Astrocyte (in vitro differentiated cells and primary cell): ENCODE measurements around the gene UGDH. TPM values are rescaled to one million over a fixed set of nuclear protein-coding genes. Genes with fewer than 3 reads are reported as not detected.
"Not testable (repeated sequence)": the region's sequence is repeated elsewhere in the genome, so short reads cannot be mapped to it uniquely, and the experiment has no call there.

ENCODE experiments used
- DNase-seq: peaks from one replicate; pipeline ENCODE4 v3.0.0-alpha.2; 2010; ENCODE audit warnings: low read depth
- FAIRE-seq: peaks from 2 replicates; lab custom pipeline; 2011; peaks lifted over from hg19 to GRCh38; lab: Jason Lieb, UNC
- H2AFZ ChIP-seq: 2 replicates; pipeline ENCODE4 v1.6.0; 2012; ENCODE audit warnings: low read depth, low read length, inconsistent platforms
- H3K27ac ChIP-seq: 2 replicates; pipeline ENCODE4 v1.5.1; 2011; ENCODE audit warnings: low read depth, low read length, inconsistent platforms
- H3K27me3 ChIP-seq: 2 replicates; pipeline ENCODE4 v1.6.0; 2011; ENCODE audit warnings: low read length, inconsistent platforms; ENCODE audit not compliant: insufficient read depth
- H3K36me3 ChIP-seq: 2 replicates; pipeline ENCODE4 v1.5.1; 2011; ENCODE audit warnings: low read length, inconsistent platforms; ENCODE audit not compliant: insufficient read depth
- H3K4me1 ChIP-seq: 2 replicates; pipeline ENCODE4 v1.5.1; 2011; ENCODE audit warnings: low read length, inconsistent platforms; ENCODE audit not compliant: insufficient read depth
- H3K4me2 ChIP-seq: 2 replicates; pipeline ENCODE4 v1.6.0; 2012; ENCODE audit warnings: low read length, inconsistent platforms
- H3K4me3 ChIP-seq: 2 replicates; pipeline ENCODE4 v1.5.1; 2011; ENCODE audit warnings: low read depth, mild to moderate bottlenecking, low read length, inconsistent platforms; ENCODE audit not compliant: insufficient read depth
- H3K79me2 ChIP-seq: 2 replicates; pipeline ENCODE4 v1.6.0; 2012; ENCODE audit warnings: mild to moderate bottlenecking, low read length, inconsistent platforms; ENCODE audit not compliant: insufficient read depth
- H3K9ac ChIP-seq: 2 replicates; pipeline ENCODE4 v1.6.0; 2012; ENCODE audit warnings: mild to moderate bottlenecking, low read length, inconsistent platforms
- H3K9me3 ChIP-seq: 2 replicates; pipeline ENCODE4 v1.5.1; 2012; ENCODE audit warnings: low read depth, mild to moderate bottlenecking, low read length, inconsistent platforms; ENCODE audit not compliant: insufficient read depth
- H4K20me1 ChIP-seq: 2 replicates; pipeline ENCODE4 v1.6.0; 2012; ENCODE audit warnings: low read length, inconsistent platforms; ENCODE audit not compliant: insufficient read depth
- H3K27ac Mint-ChIP-seq: one replicate; pipeline ENCODE4 v1.8.0; 2021; ENCODE audit warnings: mild to moderate bottlenecking, mixed read lengths; ENCODE audit not compliant: unreplicated experiment
- H3K27me3 Mint-ChIP-seq: one replicate; pipeline ENCODE4 v1.8.0; 2021; ENCODE audit warnings: low read depth, mixed read lengths; ENCODE audit not compliant: unreplicated experiment
- H3K36me3 Mint-ChIP-seq: one replicate; pipeline ENCODE4 v1.8.0; 2021; ENCODE audit warnings: low read depth, mixed read lengths; ENCODE audit not compliant: unreplicated experiment
- H3K4me1 Mint-ChIP-seq: one replicate; pipeline ENCODE4 v1.8.0; 2021; ENCODE audit warnings: low read depth, mixed read lengths; ENCODE audit not compliant: unreplicated experiment
- H3K4me3 Mint-ChIP-seq: one replicate; pipeline ENCODE4 v1.8.0; 2021; ENCODE audit warnings: mild to moderate bottlenecking, moderate library complexity, mixed read lengths; ENCODE audit not compliant: unreplicated experiment
- H3K9me3 Mint-ChIP-seq: one replicate; pipeline ENCODE4 v1.8.0; 2021; ENCODE audit warnings: mild to moderate bottlenecking, mixed read lengths; ENCODE audit not compliant: unreplicated experiment
- CTCF ChIP-seq: IDR thresholded peaks from 2 replicates; pipeline ENCODE4 v1.5.1; 2011; ENCODE audit warnings: low read depth, mild to moderate bottlenecking, inconsistent platforms, low read length, moderate library complexity; ENCODE audit not compliant: insufficient read depth
- EZH2 ChIP-seq: IDR thresholded peaks from 2 replicates; pipeline ENCODE4 v1.6.1; 2012; ENCODE audit warnings: mild to moderate bottlenecking, low read length, inconsistent platforms; ENCODE audit not compliant: insufficient read depth
- total RNA-seq: library from RNA; stranded (reverse); gene quantifications from 2 replicates; pipeline ENCODE4 v1.2.1, GENCODE V29; 2021

Gene UGDH
- total RNA-seq, 1 donor from 2014 or later: 114 TPM

- Histone ChIP-seq H3K9ac (no peak overlapping the region), H3K4me3 (no peak overlapping the region), H3K4me1 (peaks cover 15% of the 10 kb centered on the region), H3K4me2 (no peak overlapping the region), H3K9me3 (no peaks in the 10 kb centered on the region), H4K20me1 (peaks cover 16% of the 10 kb centered on the region), H2AFZ (no peak overlapping the region), H3K36me3 (peaks cover 74% of the 10 kb centered on the region), H3K27ac (no peak overlapping the region), H3K27me3 (no peaks in the 10 kb centered on the region), H3K79me2 (peaks cover 12% of the 10 kb centered on the region)
- H3K36me3 Mint-ChIP-seq: peaks cover 15% of the 10 kb centered on the region
- H3K4me3 Mint-ChIP-seq: no peak overlapping the region
- FAIRE-seq: no peak
- no peak overlapping the region for H3K27ac Mint-ChIP-seq
- no peaks in the 10 kb centered on the region for H3K9me3 Mint-ChIP-seq
- no peaks in the 10 kb centered on the region for H3K27me3 Mint-ChIP-seq
- DNase-seq: no peak
- TF ChIP-seq EZH2 (no peak), CTCF (no peak)
- peaks cover 5% of the 10 kb centered on the region for H3K4me1 Mint-ChIP-seq
These were observed 21.7 kb downstream of the UGDH start for GRCh38 chr4:39505581-39505980.

- Mint-ChIP-seq H3K4me1 (peaks cover 5% of the 10 kb centered on the region), H3K4me3 (no peak overlapping the region), H3K27ac (no peak overlapping the region), H3K36me3 (peaks cover 16% of the 10 kb centered on the region), H3K27me3 (no peaks in the 10 kb centered on the region), H3K9me3 (peaks cover 1% of the 10 kb centered on the region)
- TF ChIP-seq EZH2 (no peak), CTCF (no peak)
- FAIRE-seq: no peak
- Histone ChIP-seq H3K79me2 (peaks cover 11% of the 10 kb centered on the region), H3K27ac (peak overlapping the region; percentile 35), H3K27me3 (no peaks in the 10 kb centered on the region), H3K9ac (no peak overlapping the region), H4K20me1 (peaks cover 12% of the 10 kb centered on the region), H2AFZ (no peak overlapping the region), H3K4me3 (no peak overlapping the region), H3K36me3 (peaks cover 72% of the 10 kb centered on the region), H3K4me1 (peaks cover 15% of the 10 kb centered on the region), H3K4me2 (no peak overlapping the region), H3K9me3 (no peaks in the 10 kb centered on the region)
- no peak for DNase-seq
These were observed 22.7 kb downstream of the UGDH start for GRCh38 chr4:39504538-39504937.

- H3K27me3 ChIP-seq, H2AFZ ChIP-seq, FAIRE-seq, H3K4me1 Mint-ChIP-seq, H3K4me3 Mint-ChIP-seq, H3K9me3 ChIP-seq, H4K20me1 ChIP-seq, DNase-seq, H3K27me3 Mint-ChIP-seq, H3K79me2 ChIP-seq, H3K4me3 ChIP-seq, H3K9me3 Mint-ChIP-seq: not testable (repeated sequence)
- Histone ChIP-seq H3K27ac (peak overlapping the region; percentile 87), H3K36me3 (peaks cover 69% of the 10 kb centered on the region), H3K4me1 (peaks cover 15% of the 10 kb centered on the region), H3K4me2 (peak overlapping the region; percentile 51), H3K9ac (peak overlapping the region; percentile 66)
- Mint-ChIP-seq H3K36me3 (peaks cover 19% of the 10 kb centered on the region), H3K27ac (peak overlapping the region; percentile 45)
These were observed 24.6 kb downstream of the UGDH start for GRCh38 chr4:39502664-39503035.
